ENCODE measurements around the gene STPG2. TPM values are rescaled to one million over a fixed set of nuclear protein-coding genes. Genes with fewer than 3 reads are reported as not detected.
A peak's percentile ranks its signal among the peaks of the same experiment; 100 is the strongest.

Gene STPG2
- total RNA-seq, 1 experiment from 2014 or later: 0.20 TPM

DNA sequence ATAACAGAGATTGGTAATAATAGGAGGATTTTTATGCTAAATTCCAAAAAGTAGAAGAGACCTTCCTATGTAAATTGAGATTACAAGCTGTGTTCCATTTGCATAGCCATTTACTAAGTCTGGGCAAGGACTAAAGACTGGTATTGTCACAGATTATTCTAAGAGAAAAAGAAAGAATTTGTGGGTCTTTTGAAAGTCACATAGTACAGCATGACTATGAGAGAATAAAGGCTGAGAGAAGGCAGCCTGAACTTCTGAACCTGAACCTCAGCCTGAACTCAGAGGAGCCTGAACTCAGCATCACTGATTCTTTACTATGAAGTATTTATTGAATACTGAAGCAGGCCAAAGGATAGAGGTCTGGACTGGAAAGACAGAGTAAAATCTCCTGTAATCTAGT lies 297.5 kb downstream of the STPG2 start:
- Histone ChIP-seq H3K56ac (ENCODE audit: insufficient read length, low read depth, low read length) (no peak overlapping the region), H4K5ac (ENCODE audit: insufficient read length, low read depth, low read length) (no peak overlapping the region), H2BK5ac (ENCODE audit: insufficient read length, low read length) (no peak overlapping the region), H3K9me3 (ENCODE audit: control insufficient read depth, low read depth, low read length) (no peaks in the 10 kb centered on the region), H4K20me1 (ENCODE audit: control insufficient read depth, insufficient read depth, insufficient read length) (no peaks in the 10 kb centered on the region), H3K23ac (ENCODE audit: insufficient read length, low read depth, low read length) (no peak overlapping the region), H3K27ac (ENCODE audit: insufficient read length, low read depth, low read length) (no peak overlapping the region), H3K79me1 (ENCODE audit: insufficient read depth, low read depth, low read length, poor library complexity, severe bottlenecking) (no peaks in the 10 kb centered on the region), H3K4ac (ENCODE audit: low read depth, low read length) (no peak overlapping the region), H3K79me2 (ENCODE audit: insufficient read depth, low read length) (no peaks in the 10 kb centered on the region), H2AK5ac (ENCODE audit: insufficient read length, low read length) (no peak overlapping the region), H2AFZ (ENCODE audit: low read length) (no peak overlapping the region), H3K14ac (ENCODE audit: insufficient read depth, low read length) (no peak overlapping the region), H2BK12ac (ENCODE audit: insufficient read length, low read depth, low read length) (no peak overlapping the region), H4K91ac (ENCODE audit: insufficient read length, low read depth, low read length) (no peak overlapping the region), H2BK120ac (ENCODE audit: low read depth, low read length, poor library complexity, severe bottlenecking) (no peak overlapping the region), H3K18ac (ENCODE audit: insufficient read length, low read depth, low read length) (no peak overlapping the region), H3K23me2 (ENCODE audit: insufficient read length, low read depth, low read length, poor library complexity, severe bottlenecking) (no peaks in the 10 kb centered on the region), H4K8ac (replicated peaks; ENCODE audit: insufficient read length, low read depth, low read length) (no peak overlapping the region), H2BK15ac (ENCODE audit: low read depth, low read length) (no peak overlapping the region), H3T11ph (ENCODE audit: low read length) (no peak overlapping the region), H2BK20ac (ENCODE audit: low read depth, low read length, poor library complexity, severe bottlenecking) (no peak overlapping the region), H3K27me3 (ENCODE audit: insufficient read depth, low read length) (no peaks in the 10 kb centered on the region), H3K4me1 (ENCODE audit: insufficient read depth, low read length) (no peaks in the 10 kb centered on the region), H3K9ac (ENCODE audit: extremely low read depth, insufficient read length, low read length) (no peak overlapping the region), H3K4me2 (ENCODE audit: insufficient read depth, insufficient read length, low read length) (no peak overlapping the region)
- TF ChIP-seq, protein P1, sequence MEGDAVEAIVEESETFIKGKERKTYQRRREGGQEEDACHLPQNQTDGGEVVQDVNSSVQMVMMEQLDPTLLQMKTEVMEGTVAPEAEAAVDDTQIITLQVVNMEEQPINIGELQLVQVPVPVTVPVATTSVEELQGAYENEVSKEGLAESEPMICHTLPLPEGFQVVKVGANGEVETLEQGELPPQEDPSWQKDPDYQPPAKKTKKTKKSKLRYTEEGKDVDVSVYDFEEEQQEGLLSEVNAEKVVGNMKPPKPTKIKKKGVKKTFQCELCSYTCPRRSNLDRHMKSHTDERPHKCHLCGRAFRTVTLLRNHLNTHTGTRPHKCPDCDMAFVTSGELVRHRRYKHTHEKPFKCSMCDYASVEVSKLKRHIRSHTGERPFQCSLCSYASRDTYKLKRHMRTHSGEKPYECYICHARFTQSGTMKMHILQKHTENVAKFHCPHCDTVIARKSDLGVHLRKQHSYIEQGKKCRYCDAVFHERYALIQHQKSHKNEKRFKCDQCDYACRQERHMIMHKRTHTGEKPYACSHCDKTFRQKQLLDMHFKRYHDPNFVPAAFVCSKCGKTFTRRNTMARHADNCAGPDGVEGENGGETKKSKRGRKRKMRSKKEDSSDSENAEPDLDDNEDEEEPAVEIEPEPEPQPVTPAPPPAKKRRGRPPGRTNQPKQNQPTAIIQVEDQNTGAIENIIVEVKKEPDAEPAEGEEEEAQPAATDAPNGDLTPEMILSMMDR (conservative IDR thresholded peaks at IDR 0.05): no peak
- Mint-ChIP-seq H3K27me3 (ENCODE audit: low read depth) (no peaks in the 10 kb centered on the region), H3K4me1 (peaks cover 22 to 25% of the 10 kb centered on the region in 2 experiments), H3K27ac (peak overlapping the region in 2 of 3 experiments; percentile 82 to 95; a peak in 5 of 7 replicates), H3K4me3 (no peak overlapping the region; a peak in 1 of 5 replicates), H3K9me3 (no peaks in the 10 kb centered on the region), H3K36me3 (ENCODE audit: insufficient read depth in 1 of 3, low read depth in 3 of 3) (peaks cover 0 to 12% (median 2%) of the 10 kb centered on the region in 3 experiments; a peak in 3 of 7 replicates)
- no peak for DNase-seq

All from H9 (cell line).